ENCODE measurements around the gene UBE2Q2.
"Not testable (repeated sequence)": the region's sequence is repeated elsewhere in the genome, so short reads cannot be mapped to it uniquely, and the experiment has no call there.

The UBE2Q2 gene

DNA sequence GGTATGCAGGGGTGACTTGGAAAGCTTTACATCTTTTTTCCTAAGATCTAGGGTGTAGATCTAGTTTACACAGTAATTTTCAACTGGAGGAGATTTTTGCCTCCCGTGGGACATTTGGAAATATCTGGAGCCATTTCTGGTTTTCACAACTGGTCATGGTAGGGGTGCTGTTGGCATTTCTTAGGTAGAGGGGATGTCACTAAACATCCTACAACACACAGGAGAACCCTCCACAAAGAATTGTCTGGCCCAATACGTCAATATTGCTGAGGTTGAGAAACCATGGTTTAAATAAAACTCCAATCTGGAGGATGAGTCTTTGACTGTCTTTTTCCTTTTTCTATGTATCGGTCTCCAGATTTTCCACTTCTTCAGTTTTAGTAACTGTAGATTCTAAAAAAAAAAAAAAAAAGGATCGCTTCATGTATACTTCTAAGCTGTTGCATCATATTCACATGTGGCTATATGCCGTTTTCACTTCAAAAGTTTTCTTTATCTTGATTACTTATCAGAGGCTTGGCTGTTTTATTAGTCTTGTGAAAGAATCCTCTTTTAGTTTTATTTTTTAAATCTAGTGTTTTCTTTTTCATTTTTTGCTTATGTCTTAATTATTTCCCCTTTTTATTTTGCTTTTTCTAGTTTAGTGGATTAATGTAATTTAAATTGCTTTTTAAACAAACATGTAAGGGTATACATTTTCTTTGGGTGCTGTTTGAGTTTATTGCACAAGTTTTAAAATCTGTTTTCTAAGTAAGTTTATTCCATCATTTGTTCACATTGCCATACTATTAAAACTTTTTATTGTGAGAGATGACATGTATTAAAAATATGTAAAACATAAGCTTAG is 21.2 kb downstream of the UBE2Q2 start:
- DNase-seq (ENCODE audit: low spot score): no peak

DNA sequence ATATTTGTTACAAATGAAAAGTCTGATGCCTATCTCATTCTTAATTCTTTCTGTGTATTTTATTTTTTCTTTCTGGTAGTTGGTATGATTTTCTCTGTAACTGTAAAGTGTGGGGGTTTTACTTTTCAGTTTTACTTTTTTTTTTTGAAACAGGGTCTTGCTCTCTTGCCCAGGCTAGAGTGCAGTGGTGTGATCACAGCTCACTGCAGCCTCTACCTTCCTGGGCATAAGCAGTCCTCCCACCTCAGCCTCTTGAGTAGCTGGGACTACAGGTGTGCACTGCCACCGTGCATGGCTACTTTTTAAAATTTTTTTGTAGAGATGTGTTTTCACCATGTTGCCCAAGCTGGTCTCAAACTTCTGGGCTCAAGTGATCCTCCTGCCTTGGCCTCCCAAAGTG is 22.8 kb downstream of the UBE2Q2 start:
- not testable (repeated sequence) for DNase-seq (ENCODE audit: low spot score)

GRCh38 chr15:75866916-75867315 is 23.7 kb downstream of the UBE2Q2 start:
- DNase-seq (ENCODE audit: low spot score): no peak

GRCh38 chr15:75867449-75867848 is 24.2 kb downstream of the UBE2Q2 start:
- DNase-seq (ENCODE audit: low spot score): no peak

GRCh38 chr15:75868019-75868418 is 24.8 kb downstream of the UBE2Q2 start:
- no peak for DNase-seq (ENCODE audit: low spot score)

- no peak for DNase-seq (ENCODE audit: low spot score)
Observed at GRCh38 chr15:75869446-75869845, 26.2 kb downstream of the UBE2Q2 start.

GRCh38 chr15:75871589-75871988 is 28.3 kb downstream of the UBE2Q2 start:
- DNase-seq (ENCODE audit: low spot score): not testable (repeated sequence)

DNA sequence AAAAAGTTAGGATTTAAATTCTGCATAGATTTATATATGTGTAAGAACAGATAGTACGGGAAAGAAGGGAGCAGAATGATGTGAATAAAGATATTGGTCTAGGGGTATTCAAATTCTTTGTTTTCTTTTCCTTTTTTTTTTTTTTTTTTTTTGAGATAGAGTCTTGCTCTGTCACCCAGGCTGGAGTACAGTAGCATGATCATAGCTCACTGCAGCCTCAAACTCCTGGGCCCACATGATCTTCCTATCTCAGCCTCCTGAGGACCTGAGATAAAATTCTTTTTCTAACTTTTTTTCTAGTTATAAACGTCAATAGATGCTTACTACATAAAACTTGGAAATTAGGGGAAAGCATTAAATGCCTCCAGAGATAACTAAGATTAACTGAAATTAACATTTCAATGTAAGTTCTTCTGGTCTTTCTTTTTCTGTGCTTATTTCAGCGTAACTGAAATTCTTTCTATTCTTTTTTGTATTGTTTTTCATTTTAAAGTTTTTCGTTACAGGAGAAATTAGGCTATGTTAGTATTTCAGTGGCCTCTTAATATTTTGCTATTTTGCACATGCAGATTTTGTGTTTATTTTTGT is 29.2 kb downstream of the UBE2Q2 start:
- DNase-seq (ENCODE audit: low spot score): no peak

- DNase-seq (ENCODE audit: low spot score): no peak
Observed at GRCh38 chr15:75884041-75884440, 40.8 kb downstream of the UBE2Q2 start.

DNA sequence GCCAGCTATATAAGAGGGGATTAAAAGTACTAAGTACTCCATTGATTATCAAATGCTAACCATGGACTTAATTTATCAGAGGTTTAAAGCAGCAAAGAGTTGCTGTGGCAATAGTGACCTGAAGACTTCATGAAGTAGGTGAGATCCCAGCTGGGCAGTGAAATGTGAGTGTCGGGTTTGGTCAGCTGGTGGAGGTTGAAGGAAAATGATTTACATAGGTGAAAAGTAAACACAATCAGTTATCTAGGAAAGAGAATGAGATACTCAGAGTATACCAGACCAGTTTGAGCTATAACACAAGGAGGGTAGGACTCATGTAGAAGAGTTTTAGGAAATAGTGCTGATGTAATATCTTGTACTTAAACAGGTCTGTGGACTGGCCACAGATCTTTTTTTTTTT is 43.9 kb downstream of the UBE2Q2 start:
- DNase-seq (ENCODE audit: low spot score): no peak

- peak; percentile 57 for DNase-seq (ENCODE audit: low spot score)
Observed at GRCh38 chr15:75891895-75892294, 48.6 kb downstream of the UBE2Q2 start.

- no peak for DNase-seq (ENCODE audit: low spot score)
Observed at GRCh38 chr15:75895731-75896130, 52.5 kb downstream of the UBE2Q2 start.

DNA sequence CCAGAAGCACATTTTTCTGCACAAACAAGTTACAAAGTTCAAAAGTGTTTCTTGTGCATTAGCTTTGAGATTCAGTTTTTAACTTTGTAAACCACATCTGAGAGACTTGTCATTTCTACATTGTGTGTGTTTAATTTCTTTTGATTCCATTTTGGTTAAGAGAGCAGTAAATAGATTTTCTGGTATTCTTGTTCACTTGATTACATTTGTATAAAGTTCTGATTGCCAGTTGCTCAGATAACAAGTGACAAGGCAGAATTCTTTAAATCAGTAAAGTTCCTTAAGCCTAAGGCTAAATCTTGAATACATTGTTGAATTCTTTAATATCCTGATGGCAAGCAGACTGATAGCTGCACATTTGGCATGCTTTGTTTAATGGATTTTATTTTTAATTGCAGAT is 57.3 kb downstream of the UBE2Q2 start:
- DNase-seq (ENCODE audit: low spot score): no peak

DNA sequence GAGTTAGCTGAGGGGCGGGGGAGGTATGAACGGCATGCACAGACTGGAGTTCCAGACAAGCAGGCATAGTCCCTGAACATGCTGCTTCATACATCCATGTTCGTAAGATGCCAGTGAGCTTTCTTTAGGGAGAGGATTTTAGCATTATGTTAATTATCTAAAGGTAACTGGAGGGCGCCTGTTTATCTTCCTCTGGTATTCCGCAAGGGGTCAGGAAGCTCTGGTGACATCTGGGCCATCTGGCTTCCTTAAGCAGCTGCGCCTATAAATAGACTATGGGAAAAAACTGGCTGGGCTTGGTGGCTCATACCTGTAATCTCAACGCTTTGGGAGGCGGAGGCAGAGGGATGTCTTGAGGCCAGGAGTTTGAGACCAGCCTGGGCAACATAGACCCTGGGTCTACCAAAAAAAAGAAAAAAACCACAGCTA is 58.9 kb downstream of the UBE2Q2 start:
- no peak for DNase-seq (ENCODE audit: low spot score)

DNA sequence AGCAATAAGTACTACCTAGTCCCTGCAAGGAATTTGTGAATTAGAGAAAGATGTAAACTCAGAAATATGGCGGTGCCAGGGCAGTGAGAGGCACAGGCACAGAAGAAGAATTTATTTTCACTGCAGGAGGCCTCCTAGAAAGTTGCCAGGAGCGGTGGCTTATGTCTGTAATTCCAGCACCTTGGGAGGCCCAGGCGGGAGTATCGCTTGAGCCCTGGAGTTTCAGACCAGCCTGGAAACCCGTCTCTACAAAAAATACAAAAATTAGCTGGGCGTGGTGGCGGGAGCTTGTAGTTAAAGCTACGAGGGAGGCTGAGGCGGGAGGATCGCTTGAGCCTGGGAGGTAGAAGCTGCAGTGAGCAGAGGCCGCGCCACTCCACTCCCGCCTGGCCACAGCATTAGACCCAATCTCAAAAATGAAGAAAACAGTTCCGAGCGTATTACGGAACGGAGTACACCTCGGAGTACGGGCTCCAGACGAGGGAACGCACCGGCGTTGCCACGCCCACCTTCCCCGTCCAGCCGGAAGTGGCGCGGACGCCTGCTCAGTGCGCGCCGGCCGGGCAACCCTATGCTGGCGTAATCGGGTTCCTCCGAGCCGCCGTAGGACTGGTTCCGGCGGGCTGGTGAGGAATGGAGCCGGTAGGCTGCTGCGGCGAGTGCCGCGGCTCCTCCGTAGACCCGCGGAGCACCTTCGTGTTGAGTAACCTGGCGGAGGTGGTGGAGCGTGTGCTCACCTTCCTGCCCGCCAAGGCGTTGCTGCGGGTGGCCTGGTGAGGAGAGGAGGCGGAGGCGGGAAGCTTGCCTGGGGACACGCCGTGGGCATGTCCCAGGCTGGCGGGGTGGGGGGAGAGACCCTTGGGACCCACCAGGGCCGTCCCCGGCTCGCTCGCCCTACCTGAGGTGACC is 60.3 kb downstream of the UBE2Q2 start, which contains the start of gene FBXO22:
Gene FBXO22 (plus strand): TSS at position 548 of the 909 bp plus-strand sequence. CDS start 86 bp downstream, at position 634.
- DNase-seq (ENCODE audit: low spot score): peak; percentile 54

DNA sequence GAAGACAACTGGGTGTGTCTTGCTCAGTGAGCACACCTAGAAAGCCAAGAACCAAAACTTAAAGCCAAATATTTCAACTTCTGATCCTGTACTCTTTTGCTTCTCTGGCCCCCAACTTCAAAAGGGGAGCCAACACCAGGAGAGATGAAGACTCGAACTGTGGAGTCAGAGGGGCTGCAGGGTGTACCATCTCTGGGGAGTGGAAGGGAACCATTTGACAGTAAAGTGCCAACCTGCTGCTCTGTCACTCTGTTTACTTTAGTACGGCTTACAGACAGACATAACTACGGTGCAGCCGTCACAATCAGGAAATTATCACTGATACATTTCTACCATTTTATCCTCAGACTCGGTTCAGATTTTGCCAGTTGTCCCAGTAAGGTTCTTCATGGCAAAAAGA is 62.0 kb downstream of the UBE2Q2 start:
- no peak for DNase-seq (ENCODE audit: low spot score)

GRCh38 chr15:75910355-75910754 is 67.1 kb downstream of the UBE2Q2 start:
- DNase-seq (ENCODE audit: low spot score): not testable (repeated sequence)

- no peak for DNase-seq (ENCODE audit: low spot score)
Observed at GRCh38 chr15:75916978-75917377, 73.7 kb downstream of the UBE2Q2 start.

DNA sequence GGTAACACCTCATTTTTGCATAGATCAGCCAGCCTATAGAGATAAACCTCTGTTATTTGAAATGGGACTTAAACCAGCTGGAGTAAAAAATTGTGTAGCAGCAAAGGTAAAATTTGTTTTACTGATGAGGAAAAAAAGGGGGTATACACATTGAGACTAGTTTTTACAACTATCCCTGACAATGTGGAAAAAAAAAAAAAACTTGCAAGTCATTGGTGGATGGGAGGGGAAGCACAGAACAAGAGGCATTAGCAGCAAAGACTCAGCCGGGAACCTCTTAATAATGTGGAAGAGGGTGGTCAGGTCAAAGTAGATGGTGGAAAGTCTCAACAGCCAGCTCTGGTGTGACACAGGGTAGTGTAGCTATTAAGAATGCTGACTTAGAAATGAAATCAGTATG is 74.9 kb downstream of the UBE2Q2 start:
- no peak for DNase-seq (ENCODE audit: low spot score)

DNA sequence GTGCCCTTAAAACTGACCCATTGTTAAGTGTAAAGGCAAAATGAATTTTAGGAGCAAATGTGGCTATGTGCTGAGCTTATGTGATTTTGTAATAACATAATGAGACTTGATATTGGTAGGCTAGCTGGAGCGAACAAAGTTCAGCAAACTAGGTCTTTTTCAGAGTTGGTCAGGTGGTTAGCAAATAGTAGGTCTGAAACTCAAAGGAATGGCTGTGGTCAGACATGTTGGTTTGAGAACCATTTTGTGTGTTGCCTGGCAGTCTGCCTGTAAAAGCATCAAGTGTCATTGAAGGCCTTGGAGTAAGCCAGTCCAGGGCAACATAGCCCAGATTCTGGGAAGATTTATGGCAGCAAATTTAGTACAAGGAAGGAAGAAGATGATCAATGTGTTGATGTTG is 76.8 kb downstream of the UBE2Q2 start:
- no peak for DNase-seq (ENCODE audit: low spot score)

GRCh38 chr15:75921732-75922703 is 78.8 kb downstream of the UBE2Q2 start:
- no peak for DNase-seq (ENCODE audit: low spot score)
